ENCODE data around the gene SLC24A3. TPM values are rescaled to one million over a fixed set of nuclear protein-coding genes. Genes with fewer than 3 reads are reported as not detected.

The SLC24A3 gene
- polyA plus RNA-seq, 1 donor, result 28.9 TPM

DNA sequence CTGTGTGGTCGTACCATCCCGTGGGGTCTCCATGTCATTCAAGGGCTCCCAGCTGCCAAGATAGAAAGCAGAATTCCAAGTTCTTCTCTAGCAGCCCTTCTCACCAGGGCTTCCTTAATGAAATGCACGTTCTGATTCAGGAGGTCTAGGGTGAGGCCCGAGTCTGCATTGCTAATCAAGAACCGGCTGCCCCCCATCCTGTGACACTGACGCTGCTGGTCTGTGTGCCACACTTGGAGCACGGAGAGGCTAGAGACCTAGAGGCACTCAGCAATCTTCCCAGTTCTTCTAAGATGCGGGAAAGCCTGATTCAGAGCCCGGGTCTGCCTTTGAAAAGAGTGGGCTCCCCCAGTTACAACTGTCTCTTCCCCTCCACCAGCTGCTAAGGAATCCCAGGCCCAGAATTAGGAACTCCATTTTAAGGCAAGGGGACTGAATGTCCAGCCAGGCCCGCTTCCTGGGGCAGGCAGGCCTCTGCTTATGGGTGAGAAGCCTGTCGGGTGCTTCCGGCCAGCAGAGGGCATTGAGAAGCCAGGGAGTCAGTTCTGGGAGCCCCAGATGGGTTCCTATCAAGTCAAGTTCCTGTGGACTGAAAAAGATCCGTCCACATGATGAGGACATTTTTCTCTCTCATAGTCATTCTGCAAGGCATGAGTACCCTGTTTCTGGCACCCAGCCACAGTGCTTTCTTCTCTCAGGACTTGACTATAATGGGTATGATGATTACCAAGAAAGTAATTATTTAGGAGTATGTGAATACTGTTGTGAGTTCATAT lies 475.8 kb downstream of the SLC24A3 start:
- DNase-seq, result no peak

DNA sequence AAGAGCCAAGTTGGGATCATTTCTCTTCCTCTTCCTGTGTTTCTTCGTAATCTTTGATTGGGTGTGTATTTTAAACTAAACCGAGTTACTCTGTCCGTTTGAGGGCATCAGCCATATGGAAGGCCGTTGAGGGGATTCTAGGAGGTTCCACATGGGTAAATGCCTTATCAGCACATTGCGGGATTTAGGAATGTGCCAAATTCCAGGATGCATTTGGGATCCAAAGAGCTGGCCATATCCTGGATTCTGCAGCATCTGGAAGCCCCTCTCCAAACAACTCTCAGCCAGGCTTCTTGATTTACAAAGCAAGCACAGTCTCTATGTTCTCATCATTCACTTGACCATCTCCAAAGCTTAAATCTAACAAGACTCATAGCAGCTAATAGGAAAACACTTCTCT lies 478.0 kb downstream of the SLC24A3 start:
- no peak for DNase-seq

DNA sequence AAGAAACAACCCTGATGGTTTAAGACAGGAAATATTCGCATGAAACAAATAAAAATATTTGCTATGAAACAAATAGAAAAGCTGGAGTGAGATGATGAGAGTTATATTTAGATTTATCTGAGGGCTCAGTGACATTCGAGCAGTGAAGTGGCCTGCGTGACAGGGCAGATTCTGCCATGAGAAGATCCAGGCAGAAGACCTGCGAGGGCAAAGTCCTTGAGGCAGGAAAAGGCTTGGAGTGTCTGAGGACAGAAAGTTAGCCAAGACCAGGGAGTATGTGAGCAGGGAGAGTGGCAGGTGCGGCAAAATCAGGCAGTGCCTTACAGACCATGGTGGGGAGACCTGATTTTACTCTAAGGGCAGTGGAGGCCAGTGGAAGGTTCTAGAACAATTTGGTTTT lies 478.7 kb downstream of the SLC24A3 start:
- no peak for DNase-seq

DNA sequence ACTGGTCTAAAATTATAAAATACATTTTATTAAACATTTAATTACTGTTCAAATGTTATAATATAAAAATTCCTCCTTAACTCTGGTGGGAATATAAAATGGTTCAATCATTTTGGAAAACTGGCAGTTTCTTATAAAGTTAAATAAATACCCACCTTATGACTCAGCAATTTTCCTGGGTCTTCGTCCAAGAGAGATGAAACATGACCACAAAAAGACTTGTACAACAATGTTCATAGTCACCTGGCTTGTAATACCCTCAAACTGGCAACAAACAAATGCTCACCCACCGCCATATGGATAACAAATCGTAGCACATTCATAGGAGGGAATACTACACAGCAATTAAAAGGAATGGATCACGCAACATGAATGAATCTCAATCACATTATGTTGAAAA lies 479.7 kb downstream of the SLC24A3 start:
- DNase-seq, result no peak

DNA sequence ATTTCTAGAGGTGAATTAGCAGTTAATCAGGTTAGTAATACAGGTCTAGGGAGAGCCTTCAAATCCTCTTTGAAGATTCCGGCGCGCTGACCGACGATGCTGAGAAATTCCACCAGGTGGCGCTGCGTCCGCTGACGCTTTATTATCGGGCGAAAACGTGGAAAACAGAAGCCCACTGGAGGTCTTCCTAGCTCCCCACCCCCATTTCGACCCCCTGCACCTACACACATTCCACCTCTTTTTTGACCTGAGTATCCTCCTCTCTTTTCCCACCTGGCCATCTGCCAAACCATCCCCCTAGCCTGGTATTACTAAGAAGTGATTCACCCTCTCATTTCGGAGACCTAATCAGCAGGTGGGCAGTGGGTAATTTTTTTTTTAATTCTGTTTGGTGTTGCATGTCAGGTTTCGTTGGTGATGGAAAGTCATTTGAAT lies 480.3 kb downstream of the SLC24A3 start:
- peak; percentile 58 for DNase-seq

DNA sequence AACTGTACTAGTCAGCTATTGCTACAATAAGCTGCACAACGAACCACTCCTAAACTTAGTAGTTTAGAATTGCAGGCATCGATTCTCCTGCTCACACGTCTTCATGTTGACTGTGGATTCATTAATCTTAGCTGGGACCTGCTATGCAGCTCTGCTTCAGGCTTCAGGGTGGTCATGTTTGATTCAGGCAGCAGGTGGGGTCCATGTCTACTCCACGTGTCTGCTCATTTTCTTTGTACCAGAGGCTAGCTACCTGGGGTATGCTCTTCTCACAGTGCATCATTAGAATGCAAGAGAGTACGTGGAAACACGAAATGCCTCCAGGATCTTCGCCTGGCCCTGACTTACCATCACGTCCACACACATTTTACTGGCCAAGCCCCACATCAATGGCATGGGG lies 481.1 kb downstream of the SLC24A3 start:
- no peak for DNase-seq

DNA sequence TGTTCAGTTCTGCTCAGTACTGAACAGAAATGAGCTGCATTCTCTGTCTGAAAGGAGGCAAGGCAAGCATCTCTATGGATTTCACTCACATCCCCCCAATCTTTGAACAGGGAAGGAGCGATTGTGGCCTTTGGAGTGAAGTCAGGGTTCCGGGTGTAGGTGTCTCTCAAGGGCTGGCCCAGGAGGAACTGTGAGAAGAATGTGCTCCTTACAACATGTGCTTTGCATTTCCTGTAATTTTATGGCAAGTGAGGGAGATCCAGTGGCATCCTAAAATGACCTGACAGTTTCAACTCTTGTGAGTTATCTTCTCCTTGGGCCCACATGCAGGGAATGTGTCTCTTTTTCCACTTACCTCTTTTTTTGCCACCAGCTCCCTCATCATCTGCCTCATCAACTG lies 482.6 kb downstream of the SLC24A3 start:
- DNase-seq, result no peak

DNA sequence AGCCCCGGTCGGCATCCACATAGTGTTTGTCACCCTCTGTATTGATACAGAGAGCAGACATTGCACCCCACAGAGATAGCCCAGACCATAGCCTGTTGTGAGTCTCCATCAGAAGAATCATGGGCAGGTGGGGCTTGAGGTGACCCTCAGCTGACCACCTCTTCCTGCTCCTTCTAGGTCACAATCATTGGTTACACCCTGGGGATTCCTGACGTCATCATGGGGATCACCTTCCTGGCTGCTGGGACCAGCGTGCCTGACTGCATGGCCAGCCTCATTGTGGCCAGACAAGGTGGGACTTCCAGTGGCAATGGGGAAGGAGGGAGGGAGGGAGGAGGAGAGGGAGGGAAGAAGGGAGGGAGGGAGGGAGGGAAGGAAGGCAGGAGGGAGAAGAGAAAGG lies 484.2 kb downstream of the SLC24A3 start:
- DNase-seq, result no peak

DNA sequence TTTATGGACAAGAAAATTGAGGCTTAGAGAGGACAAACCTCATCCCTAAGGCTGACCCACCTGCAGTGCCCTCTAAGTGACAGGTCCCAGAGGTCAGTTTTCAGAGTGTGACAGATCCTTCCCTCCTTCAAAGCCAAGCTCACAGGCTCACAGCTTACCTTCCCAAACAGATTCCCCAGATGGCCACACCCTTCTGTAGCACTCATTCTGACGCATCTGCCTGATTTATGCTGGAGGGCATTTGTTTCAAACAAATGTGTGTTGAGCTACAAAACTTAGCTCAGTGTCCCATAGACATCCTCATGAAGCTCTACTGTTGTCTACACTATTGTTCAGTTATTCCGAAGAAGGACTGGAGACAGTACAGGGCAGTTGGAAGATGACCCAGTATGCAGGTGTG lies 485.0 kb downstream of the SLC24A3 start:
- DNase-seq, result no peak

DNA sequence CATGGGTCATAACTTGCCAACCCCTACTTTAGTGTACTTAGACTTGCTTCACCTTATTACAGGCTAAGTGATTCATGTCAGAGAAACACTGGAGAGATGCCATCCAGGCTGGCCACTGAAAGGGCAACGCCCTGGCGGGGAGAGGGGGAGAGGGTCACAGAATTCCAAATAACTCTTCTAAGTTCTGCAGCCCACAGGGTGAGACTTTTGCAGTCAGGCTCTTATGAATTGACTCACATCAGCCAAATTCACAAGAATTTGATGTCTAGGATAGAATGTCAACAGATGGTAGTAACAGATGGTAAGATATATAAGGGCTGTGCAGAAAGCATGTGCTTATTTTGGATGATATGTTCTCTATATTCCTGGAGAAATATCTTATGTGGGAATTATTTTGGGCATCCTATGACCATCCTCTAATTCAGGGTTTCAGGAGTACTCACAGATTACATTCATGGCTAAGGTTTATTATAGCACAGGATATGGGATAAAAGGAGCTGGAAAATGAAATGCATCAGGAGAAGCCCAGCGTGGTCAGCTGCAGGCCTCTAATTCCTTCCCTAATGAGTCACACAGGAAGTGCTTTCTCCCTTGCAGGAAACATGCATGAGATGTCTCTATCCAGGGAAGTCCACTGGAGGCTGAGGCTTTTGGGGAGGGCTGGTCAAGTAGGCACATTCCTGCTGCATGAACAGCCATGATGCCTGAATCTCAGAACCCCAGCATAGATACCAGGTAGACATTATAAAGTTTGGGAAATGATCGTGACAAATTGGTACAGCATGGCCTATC lies 486.9 kb downstream of the SLC24A3 start:
- DNase-seq, result no peak

DNA sequence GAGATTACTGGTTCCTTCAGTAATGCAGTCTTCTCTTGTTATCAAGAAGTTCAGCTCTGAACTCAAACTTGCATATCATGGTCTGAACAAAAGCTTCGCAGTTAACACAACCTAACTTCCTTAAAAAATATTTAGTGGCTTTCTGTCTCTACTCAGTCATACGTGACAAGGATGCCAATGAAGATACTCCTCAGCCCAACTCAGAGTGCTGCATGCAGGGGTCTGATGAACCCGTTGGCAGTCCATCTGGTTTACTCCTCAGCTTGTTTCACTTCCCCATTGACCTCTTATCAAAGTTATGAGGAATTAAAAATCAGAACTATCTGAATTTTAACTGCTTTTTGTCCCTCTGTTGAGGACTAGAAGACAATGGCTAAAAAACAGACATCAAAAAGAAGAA lies 489.0 kb downstream of the SLC24A3 start:
- DNase-seq, result no peak

DNA sequence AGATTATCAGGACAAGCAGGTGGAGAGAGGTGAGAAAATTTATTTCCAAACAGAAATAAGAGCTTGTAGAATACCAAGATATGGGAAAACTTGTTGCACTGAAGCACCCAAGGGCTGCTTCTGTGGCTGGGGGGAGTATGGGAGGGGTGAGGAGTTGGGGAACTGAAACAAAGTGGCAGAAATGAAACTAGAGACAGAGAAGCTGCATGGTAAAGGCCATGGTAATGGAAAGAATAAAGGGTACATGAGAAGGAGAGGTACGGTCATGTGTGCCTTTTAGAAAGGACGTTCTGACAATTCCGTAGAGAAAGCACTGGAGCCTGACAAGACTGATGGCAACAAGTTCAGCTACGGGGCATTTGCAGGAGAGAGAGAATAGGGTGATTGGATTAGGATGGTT lies 494.0 kb downstream of the SLC24A3 start:
- DNase-seq, result no peak

DNA sequence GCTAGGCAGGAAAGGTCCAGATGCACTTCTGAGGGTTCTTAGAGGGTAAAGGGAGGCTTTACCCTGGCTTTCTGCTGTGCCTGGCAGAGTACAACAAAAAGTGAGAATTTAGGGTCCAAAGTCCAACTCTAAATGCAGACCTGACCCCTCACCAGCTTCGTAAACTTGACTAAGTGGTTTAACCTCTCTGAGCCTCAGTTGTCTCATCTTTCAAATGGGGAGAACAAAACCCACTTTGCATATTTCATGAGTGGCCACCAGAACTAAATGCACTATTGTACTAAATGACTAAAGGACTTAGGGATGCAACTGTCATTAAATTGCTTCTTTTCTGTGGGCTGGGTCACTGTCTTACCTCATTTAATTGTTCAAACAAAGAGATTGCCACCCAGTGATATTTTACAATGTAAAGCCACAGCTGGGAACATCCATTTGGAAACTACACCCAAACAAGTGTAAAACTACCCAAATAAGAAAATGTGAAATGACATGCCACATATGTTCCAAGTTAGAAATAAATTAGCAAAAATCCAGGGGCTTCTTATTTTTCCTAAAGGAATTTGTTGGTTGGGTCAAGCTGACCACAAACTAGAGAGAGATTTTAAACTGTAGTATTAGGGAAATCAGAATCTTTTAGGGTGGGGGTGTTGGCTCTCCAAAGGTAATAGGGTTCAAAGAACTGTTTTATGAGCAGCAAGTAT lies 497.3 kb downstream of the SLC24A3 start:
- DNase-seq, result no peak

DNA sequence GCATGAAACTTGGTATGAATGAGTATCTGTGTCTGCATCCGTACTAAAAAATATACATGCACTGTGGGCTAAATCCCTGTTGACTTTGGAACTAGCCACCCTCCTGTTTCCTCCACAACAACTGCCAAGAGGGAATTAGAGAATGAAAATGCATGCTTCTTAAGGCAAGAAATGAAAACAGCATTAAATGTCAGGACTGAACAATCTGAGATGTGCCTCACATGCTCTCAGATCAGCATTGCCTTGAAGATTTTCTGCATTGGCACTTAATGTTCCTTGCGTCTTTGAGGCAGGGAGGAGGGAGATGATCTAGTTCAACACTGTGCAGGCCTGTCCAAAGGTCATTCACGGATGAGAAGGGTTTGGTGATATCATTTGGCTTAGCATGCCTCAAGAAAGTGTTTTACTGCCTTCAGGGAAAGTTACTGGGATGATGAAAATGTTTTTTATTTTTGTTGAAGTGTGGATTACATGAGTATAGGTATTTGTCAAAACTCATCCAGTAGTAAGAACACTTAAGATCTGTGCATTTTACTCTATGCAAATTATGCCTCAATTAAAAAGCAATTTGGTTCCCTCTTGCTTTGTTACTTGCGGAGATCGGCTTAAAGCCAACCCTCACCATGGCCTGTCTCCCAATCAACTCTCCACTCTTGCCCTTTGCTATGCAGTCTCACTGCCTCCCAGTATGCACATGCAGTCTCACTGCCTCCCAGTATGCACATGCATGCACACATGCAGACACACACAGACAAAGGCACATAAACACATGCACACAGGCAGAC lies 498.1 kb downstream of the SLC24A3 start:
- no peak for DNase-seq

DNA sequence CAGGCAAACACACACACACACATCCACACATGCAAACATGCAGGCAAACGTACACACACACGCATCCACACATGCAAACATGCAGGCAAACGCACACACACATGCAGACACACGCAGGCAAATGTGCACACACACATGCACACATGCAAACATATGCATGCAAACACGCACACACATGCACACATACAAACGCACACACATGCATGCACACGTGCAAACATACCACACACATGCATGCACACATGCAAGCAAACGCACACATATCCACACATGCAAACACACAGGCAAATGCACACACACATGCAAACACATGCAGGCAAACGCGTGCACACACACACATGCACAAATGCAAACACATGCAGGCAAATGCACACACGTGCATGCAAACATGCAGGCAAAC lies 498.7 kb downstream of the SLC24A3 start:
- DNase-seq, result no peak

DNA sequence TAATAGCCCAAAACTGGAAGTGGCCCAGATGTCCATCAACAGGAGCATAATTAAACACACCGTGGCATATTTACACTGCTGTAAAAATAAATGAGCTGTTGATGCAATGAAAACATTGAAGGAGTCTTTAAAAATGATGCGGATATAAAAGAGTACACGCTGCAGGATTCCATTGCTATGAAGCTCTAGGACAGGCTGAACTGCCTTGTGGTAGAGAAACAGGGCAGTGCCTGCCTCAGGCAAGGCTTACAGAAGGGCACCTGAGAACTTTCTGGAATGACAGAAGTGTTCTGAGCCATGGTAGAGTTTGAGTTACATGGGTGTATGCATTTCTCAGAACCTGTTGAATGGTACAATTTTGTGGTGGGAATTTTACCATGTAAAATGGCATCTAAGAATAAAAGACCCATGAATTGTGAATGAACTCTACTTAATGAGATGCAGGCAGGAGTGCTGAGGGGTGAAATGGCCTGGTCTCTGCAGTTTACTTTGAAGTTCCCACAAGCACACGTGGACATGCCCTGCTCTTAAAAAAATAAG lies 500.3 kb downstream of the SLC24A3 start:
- DNase-seq, result no peak

DNA sequence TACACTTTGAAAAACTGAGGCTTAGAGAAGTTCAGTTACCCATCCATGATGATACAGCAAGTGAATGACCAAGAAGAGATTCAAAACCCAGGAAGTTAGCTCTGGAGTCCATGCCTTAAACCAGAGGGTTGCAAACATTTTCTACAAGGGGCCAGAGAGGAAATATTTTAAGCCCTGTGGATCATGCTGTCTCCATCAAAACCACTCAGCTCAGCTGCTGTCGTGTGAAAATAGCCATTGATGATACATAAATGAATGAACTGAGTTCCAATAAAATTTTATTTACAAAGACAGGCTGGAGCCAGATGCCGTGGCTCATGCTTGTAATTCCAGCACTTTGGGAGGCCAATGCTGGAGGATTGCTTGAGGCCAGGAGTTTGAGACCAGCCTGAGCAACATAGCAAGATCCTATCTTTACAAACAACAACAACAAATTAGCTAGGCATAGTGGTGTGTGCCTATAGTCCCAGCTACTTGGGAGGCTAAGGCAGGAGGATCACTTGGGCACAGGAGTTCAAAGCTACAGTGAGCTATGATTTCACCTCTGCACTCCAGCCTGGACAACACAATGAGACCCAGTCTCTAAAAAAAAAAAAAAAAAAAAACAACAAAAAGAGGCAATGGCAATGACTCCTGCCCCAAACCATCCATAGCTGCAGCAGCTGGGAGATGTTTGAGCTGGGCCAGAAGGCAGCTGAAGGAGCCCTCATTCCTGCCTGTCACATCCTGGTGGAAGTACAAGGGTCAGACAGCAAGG lies 501.6 kb downstream of the SLC24A3 start:
- no peak for DNase-seq

DNA sequence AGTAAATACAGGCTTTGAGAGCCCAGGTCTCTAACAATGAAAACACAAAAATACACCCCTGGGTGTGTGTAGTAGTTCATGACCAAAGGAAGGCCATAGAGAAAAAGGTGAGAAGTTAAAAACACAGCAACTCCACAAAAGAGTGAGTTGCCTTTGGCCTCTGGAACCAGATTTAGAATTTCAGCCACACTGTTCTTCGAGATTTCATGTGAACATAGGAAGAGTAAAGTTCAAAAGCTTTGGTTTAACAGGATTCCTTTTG lies 502.1 kb downstream of the SLC24A3 start:
- DNase-seq, result no peak

DNA sequence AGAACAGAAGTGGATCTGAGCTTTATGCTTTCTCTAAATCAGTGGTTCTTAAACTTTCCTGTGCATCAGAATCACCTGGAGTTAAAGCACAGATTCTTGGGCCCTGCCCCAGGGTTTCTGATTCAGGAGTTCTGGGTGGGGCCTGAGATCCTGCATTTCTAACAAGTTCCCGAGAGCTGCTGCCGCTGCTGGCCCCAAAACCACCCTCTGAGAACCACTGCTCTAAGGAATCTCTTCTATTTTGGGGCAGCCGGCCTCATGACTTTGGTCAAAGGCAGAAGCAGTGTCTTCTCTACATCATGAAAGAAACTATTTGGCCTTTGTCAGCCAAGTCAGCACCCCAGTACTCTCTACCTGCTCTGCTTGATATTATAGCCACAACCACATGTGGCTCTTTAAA lies 503.5 kb downstream of the SLC24A3 start:
- no peak for DNase-seq

DNA sequence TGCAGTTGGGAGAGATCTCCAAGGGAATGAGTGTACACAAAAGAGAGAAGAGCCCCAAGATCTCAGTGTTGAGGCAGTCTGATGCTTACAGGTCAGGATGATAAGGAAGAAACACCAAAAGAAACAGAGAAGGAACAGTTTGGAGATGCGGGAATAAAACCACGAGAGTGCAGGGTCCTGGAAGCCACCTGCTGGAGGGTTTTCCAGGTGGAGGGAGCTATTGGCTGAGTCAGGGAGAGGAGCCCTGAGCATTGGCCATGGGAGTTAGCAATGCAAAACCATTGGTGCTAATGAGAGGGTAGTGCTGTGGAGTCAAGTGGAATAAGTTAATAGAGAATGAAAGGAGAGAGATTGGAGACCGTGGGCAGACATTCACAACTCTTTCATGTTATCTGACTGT lies 506.4 kb downstream of the SLC24A3 start:
- no peak for DNase-seq

DNA sequence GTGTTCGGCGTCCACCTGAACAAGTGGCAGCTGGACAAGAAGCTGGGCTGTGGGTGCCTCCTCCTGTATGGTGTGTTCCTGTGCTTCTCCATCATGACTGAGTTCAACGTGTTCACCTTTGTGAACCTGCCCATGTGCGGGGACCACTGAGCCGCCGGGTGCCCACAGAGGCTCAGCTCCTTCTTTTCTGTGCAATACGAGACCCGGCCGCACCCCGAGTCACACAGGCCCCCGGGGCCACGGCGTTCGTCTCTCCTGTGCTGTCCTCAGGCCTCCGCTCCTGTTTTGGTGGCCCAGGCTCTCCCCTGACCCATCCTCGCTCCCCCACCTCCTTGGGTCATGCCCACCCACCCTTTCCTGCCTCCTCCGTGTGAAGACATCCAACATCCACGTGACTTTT lies 508.5 kb downstream of the SLC24A3 start:
- no peak for DNase-seq

DNA sequence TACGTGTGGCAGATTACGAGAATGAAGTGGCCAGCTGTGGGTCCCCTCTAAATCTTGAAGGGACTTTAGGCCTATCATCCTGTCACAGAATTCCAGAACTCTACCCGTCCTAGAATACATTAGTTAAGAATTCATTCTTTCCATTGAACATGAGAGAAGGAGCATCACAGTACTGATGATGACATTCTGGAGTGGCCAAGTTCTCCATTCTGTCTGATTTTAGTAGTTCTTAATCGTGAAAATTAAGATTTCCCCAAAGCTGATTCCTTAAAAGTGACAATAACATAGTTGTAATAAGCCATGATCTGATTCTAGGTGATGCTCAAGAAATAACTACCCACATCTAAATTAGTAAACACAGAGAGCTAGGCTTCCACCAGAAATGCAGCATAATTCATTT lies 510.6 kb downstream of the SLC24A3 start:
- DNase-seq, result no peak
